Activated CD4-positive, alpha-beta T cell treated with anti-CD3 and anti-CD28 coated beads, Interleukin-2, amount 50 U/mL, for 1 hour (primary cell): ENCODE data around the gene MPZL2.

Source experiments
- DNase-seq: peaks from one replicate; pipeline ENCODE4 v3.0.0-alpha.2; 2020

MPZL2 gene

GRCh38 chr11:118240999-118241763 lies 22.9 kb downstream of the MPZL2 start:
- DNase-seq: peak; percentile 34

DNA sequence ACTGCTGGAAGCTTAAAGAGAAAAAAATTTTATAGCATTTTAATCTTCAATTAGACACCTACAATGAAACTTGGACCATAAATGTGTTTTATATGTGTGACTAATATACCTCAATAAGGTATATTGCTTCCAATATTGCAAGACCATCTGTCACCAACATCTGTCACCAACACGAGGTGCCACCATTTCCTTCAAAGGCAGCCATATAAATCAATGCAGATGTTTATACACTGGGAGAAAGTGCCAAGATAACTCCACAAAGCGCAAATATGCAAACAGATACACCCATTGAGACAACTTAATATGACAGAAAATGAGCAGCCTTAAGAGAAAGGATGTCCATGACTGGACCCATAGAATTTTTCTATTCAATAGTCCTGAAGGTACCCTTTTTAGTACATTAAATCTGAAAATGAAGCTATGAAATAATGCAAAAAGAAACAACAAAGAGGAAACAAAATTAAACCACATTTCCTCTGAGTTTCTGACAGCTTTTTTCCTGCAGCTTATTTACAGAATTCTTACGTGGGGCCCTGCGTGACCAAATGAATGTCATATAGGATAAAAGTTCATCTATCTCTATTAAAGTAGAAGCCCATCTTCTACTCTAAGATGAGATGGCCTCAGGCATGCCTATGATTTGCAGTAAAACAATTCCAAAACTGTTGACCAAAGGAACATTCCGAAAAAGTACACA lies 24.4 kb downstream of the MPZL2 start:
- no peak for DNase-seq

GRCh38 chr11:118238929-118239328 lies 25.2 kb downstream of the MPZL2 start:
- no peak for DNase-seq

DNA sequence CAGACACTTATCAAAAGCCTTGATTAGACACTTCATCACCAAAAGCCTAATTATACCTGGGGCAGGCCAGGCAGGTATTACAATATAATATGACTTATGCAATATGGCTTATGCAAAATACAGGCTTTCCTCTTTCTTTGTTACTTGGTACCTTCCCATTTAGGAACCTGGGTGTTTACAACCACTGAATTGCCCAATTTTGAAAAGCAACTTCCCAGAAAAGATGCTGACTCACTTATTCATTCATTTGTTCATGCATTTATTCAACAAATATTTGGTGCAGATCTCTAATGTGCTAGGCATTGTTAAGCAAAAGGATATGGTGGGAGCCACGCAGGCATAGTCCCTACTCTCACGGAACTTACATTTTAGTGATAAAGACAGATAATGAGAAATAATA lies 25.7 kb downstream of the MPZL2 start:
- DNase-seq: no peak

GRCh38 chr11:118236170-118236569 lies 27.9 kb downstream of the MPZL2 start:
- DNase-seq: no peak

DNA sequence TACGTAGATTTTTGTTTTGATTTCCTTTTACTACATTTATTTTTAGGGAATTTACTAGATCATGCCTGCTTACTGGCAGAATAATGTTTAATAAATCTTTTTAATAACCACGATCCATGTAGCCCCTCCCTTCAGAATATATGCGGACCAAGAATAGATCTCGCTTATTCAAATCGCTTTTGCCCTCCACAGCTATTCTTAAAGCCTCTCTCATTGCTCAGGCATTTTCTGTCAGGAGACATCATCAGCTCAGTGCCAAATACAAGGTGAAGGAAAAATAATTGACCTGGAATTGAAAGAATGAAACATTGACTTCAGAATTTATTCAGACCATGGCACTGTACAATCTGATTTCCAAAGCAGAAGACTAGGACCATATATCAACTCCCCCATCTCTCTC lies 29.3 kb downstream of the MPZL2 start:
- DNase-seq: no peak

GRCh38 chr11:118233850-118234249 lies 30.2 kb downstream of the MPZL2 start:
- DNase-seq: no peak

GRCh38 chr11:118233377-118233776 lies 30.7 kb downstream of the MPZL2 start:
- no peak for DNase-seq

DNA sequence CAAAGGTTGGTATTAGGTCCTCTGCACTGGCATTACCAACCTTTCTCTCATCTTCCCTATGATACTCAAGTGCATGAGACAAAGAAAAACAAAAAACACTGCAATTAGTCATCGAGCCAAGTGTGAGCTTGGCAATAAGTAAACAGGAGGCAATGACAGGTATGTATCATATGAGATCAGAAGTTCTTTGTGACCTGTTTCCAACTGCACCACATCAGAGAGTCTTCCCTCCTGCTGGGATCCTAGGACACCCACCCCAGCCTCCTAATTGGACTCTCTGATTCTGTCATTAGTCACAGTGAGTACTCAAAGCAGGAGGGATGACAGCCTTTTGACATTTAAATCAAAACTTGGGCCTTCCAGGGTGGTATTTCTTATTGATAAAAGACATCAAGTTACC lies 31.4 kb downstream of the MPZL2 start:
- DNase-seq: no peak

DNA sequence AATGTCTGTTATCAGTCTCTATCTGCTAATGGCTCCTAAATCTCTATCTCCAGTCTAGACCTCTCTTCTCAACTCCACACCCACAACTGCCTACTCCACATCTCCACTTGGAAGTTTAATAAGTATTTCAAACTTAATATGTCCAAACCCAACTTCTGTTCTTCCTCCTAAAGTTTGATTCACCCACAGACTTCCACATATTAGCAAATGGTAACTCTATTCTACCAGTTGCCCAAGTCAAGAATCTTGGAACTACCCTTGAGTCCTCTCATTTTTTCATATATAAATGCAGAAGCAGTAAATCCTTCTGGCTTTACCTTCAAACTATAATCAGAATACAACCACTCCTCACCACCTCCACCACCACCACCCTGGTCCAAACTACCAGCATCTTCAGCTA lies 32.6 kb downstream of the MPZL2 start:
- no peak for DNase-seq

GRCh38 chr11:118230088-118230487 lies 34.0 kb downstream of the MPZL2 start:
- DNase-seq: peak; percentile 51

- no peak for DNase-seq
Measured at GRCh38 chr11:118229274-118229847, 34.7 kb downstream of the MPZL2 start.

DNA sequence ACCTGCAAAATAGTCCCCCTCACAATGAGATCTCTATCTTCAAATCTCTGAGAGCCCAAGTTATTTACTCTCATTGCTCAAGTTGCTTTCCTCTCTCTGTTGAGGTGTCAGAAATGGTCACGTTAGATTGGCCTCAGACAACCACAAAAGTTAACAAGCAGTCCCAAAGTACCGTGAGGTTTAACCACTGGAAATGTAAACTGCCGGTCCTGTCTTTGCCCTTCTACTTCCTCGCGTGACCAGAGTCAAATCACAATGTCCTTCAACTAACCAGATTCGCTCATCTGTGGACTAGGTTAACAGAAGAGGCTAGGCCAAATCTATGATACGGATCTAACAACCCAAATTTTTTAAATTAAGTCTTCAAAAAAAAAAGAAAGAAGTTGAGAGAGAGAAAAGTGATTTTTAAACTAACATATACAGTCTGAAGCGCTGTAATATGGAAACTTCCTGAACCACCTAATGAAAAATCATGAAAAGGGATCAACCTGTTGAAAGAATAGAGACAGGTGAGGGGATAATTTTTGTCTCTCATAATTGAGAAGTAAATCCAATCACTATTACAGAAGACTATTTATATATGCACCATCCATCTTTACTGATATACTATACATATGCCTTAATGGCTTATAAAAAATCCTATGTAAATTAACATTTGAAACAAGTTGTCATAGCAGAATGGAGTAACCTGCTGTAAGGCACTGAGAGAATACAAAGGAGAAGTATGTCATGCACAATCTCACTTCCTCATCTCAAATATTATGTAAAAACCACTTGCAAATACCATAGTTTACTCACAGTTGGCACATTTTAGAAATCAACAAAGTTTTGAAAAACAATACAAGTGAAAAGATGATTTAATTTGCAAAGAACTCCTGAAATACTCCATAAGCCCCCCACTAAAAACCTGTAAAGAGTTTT lies 36.0 kb downstream of the MPZL2 start:
- DNase-seq: no peak

DNA sequence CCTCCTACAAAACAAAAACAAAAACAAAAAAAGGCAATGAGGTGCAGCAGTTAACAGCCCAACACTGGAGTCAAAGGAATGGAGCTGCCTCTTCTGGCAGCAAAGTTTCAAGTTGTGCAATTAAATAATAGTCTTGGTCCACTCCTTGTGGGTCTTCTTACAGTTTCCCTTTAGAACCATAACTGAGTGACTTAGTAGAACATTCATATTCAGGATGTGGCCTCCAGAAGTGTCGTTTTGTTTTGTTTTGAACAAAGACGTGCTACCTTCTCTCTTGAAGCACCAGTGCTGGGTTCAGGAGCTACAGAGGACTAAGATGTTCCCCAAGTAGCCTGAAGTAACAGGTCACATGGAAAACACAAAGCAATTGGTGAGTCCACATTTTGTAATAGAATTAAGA lies 37.3 kb downstream of the MPZL2 start:
- DNase-seq: no peak

DNA sequence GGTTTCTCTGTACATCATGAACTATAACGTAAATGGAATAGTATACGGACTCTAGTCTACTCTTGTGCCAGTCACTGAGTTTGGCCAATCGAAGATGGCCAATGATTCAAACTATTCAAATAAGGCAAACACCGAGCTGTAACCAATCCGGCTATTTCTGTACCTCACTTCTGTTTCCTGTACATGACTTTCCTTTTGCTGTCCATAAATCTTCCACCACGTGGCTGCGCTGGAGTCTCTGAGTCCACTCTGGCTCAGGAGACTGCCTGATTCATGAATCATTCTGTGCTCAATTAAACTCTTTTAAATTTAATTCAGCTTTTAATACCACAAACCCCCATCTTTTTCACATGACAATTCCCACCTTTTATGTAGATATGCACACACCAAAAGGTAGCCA lies 37.8 kb downstream of the MPZL2 start:
- no peak for DNase-seq

DNA sequence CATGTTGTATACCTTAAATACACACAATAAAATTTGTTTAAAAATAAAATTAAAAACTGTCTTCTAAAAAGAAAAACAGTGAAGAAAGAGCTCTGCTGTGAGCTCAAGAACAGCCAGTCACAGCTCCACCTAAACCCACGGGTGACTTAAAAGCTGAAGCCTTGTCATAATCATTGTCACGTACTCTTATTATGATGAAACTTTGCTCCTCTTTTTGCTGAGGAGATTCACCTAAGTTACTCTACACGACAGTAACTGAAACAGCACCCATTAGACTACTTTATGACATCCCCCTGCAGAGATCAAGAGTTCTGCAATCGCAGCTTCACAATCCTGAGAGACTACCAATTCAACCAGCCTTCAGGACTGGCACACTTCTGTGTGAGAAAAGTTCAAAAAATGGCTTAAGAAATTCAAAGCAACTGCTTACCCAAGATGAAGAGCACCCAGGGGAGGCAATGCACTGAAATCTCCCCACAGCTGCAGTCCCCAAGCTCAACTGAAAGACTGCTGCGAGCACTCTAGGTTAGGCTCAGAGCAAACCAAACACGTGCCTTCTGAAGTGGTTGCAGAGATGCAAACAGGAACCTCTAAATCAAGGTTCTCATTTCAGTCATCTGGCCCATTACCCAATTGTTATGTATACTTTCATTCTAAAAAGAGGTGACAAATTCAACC lies 39.4 kb downstream of the MPZL2 start, which contains the start of gene JAML:
Gene JAML, minus strand, starts transcription at position 501 of the 678 bp plus-strand sequence. CDS start 10,145 bp downstream, outside the sequence.
- DNase-seq: peak; percentile 61

DNA sequence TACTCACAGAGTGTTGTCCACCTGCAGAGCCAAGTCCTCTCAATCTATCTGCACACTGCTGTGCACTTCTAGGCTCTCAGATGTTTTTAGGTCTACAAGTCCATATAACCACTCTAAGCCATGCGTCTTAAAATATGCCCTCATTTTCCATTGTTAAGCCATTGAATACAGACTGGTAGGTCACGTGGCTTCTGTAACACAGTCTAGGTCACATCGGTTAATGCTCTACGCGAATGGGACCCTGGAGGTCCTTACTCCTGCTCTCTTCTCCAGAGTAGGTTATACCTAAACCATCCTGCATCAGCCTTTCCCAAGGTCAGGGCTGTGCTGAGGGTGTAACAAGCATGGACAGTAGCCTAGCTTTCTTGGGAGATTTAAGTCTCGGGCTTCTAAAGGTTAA lies 40.1 kb downstream of the MPZL2 start:
- DNase-seq: peak; percentile 21

DNA sequence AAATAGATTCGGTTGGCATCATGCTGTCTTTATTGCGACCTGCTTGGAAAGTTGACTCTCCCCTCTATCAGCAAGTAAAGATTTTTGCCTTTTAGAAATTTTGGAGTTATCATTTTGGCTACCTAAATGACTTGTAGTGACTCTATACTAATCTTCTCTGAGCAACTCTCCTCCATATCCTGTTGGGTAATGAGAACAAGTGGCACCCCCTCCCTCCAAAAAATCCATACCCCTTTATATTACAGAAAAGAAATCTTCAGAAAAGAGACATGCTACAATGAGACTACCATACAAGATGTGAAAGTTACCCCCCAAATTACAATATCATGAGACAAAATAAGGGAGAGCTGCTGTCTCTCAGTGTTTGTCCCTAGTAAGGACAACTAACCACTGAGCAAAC lies 40.5 kb downstream of the MPZL2 start:
- no peak for DNase-seq

DNA sequence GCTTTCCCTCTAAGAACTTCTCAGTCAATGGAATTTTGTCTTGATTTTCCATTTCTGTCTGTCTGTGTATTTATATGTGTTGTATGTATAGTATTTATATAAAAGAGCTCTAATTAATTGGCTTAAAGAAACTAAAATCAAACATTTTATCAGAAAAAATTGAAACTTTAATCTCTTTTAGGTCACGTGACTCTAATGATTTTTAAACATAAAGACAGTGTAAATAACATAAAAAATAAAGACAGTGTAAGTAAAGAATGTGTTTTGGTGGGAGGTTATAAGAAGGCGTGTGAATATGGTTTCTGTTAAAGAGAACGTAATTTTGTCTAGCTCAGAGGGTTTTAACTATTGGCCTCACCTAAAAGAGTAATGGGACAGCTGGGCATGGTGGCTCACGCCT lies 41.7 kb downstream of the MPZL2 start:
- no peak for DNase-seq

GRCh38 chr11:118221419-118221818 lies 42.7 kb downstream of the MPZL2 start:
- DNase-seq: no peak

DNA sequence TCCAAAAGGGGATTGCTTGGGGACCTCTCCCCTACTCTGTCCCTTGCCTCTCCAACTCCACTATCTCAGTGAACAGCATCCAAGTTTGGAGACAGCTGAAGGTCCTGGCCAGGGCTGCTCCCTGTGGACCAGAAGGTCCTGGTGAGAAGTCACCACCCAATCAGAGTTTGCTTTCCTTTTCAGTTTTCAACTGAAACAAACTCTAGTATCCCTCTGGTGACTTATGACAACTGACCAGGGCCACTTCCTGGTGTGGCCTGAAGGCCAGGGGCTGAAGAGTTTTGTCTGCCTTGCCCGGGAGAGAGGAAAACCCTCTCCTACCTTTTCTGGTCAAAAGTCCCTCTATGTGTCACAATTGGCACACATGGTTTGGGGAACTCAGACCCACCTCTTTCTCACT lies 44.4 kb downstream of the MPZL2 start:
- DNase-seq: no peak

GRCh38 chr11:118219244-118219643 lies 44.9 kb downstream of the MPZL2 start:
- no peak for DNase-seq
